Erythroblast (primary cell): ENCODE measurements around the gene FRMD5.

ENCODE experiments used
- GATA1 ChIP-seq: IDR thresholded peaks from 2 replicates; pipeline ENCODE4 v1.6.1; 2011; ENCODE audit warnings: low read depth, mild to moderate bottlenecking, control low read depth, low read length, moderate library complexity
- POLR2A ChIP-seq: IDR thresholded peaks from 2 replicates; pipeline ENCODE4 v1.6.1; 2011; ENCODE audit warnings: mild to moderate bottlenecking, low read length

DNA sequence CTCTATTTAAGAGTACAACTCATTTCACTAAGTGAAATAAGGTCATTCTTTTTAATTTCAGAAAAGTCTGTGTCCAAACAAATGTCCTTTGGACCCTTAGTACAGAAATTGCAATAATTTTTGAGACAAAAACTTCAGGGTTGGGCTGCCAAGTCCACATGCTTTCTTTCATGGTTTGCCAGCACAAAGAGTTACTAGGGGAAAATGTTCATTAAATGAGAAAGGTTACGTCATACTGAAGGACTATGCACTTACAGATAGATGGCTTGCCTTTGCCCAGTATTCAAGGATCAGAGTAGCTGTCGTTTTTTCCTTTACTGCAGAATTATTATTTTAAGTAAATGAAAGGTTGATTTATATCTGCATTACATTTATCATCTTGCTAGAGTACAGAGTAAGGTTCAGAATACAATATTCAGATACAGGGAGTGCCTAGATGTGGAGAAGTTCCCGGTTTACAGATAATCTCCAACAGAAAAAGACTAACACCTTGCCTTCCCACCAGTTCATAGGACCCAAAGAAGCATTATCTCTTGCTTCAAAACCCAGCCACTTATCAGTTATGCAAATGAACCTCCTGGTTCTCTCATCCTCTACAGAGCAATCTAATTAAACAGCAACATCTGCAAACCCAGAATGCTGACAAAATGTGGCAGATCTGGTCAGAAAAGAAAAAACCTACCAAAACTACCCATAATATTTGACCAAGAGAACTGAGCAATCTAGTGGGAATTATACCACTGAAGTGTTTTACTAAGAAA is 179.3 kb downstream of the FRMD5 start:
- TF ChIP-seq POLR2A (no peak), GATA1 (no peak)
